HG02870 (cell line): ENCODE measurements around the gene TBCEL.
"Not testable (repeated sequence)": the region's sequence is repeated elsewhere in the genome, so short reads cannot be mapped to it uniquely, and the experiment has no call there.

Experiments used
- ATAC-seq: cut with Tn5 transposase; IDR thresholded peaks from one replicate; pipeline ENCODE4 v1.9.1; 2021; ENCODE audit warnings: mild to moderate bottlenecking, moderate library complexity; ENCODE audit not compliant: unreplicated experiment

Gene TBCEL

GRCh38 chr11:121024989-121025388, 1.1 kb downstream of the TBCEL start:
- ATAC-seq = no peak

- no peak for ATAC-seq
Measured at GRCh38 chr11:121029153-121029552, 5.3 kb downstream of the TBCEL start.

- no peak for ATAC-seq
Measured at GRCh38 chr11:121029813-121030445, 6.0 kb downstream of the TBCEL start.

- no peak for ATAC-seq
Measured at GRCh38 chr11:121031167-121031566, 7.3 kb downstream of the TBCEL start.

GRCh38 chr11:121031648-121032047, 7.7 kb downstream of the TBCEL start:
- ATAC-seq = not testable (repeated sequence)

- no peak for ATAC-seq
Measured at GRCh38 chr11:121032546-121032945, 8.6 kb downstream of the TBCEL start.

- ATAC-seq = no peak
Measured at GRCh38 chr11:121033635-121034034, 9.7 kb downstream of the TBCEL start.

GRCh38 chr11:121035169-121035755, 11.4 kb downstream of the TBCEL start:
- no peak for ATAC-seq

GRCh38 chr11:121035780-121036179, 11.9 kb downstream of the TBCEL start:
- ATAC-seq = no peak

GRCh38 chr11:121037016-121037415, 13.1 kb downstream of the TBCEL start:
- ATAC-seq = no peak

- no peak for ATAC-seq
Measured at GRCh38 chr11:121038648-121039409, 14.9 kb downstream of the TBCEL start.

GRCh38 chr11:121039971-121040613, 16.2 kb downstream of the TBCEL start:
- no peak for ATAC-seq

GRCh38 chr11:121040614-121041002, 16.7 kb downstream of the TBCEL start:
- ATAC-seq = no peak

- no peak for ATAC-seq
Measured at GRCh38 chr11:121041072-121041471, 17.2 kb downstream of the TBCEL start.

- no peak for ATAC-seq
Measured at GRCh38 chr11:121042296-121042695, 18.4 kb downstream of the TBCEL start.

GRCh38 chr11:121047926-121048325, 24.0 kb downstream of the TBCEL start:
- no peak for ATAC-seq

GRCh38 chr11:121048464-121049233, 24.7 kb downstream of the TBCEL start:
- no peak for ATAC-seq

GRCh38 chr11:121053244-121053643, 29.3 kb downstream of the TBCEL start:
- ATAC-seq = no peak

GRCh38 chr11:121054266-121054665, 30.4 kb downstream of the TBCEL start:
- no peak for ATAC-seq

GRCh38 chr11:121055076-121055475, 31.2 kb downstream of the TBCEL start:
- no peak for ATAC-seq

GRCh38 chr11:121057922-121058321, 34.0 kb downstream of the TBCEL start:
- peak; percentile 39 for ATAC-seq
